Measurements from ENCODE around the gene SPSB4. TPM values are rescaled to one million over a fixed set of nuclear protein-coding genes. Genes with fewer than 3 reads are reported as not detected.

The SPSB4 gene
- total and polyA plus RNA-seq, 2 of the 13 experiments (the other 11 are each of a cell fraction or from before 2014, with no cell fraction given), result not detected

- TF ChIP-seq ZNF407 (CRISPR knock-in tag; IDR thresholded peaks at IDR 0.05; ENCODE audit: not compliant biosample characterization), result no peak
These were observed 4.6 kb downstream of the SPSB4 start (continued) for GRCh38 chr3:141055536-141056445.

GRCh38 chr3:141056751-141057171 lies 5.6 kb downstream of the SPSB4 start:
- FAIRE-seq, result no peak
- intact Hi-C loops (cut with micrococcal nuclease; ENCODE audit: unreplicated experiment) (no loop called here), in situ Hi-C loops (cut with HindIII; ENCODE audit: extremely low pct_ligation_motif_present, low pct_unique_long_range_greater_than_20kb) (no loop called here)
- Histone ChIP-seq H2AFZ (ENCODE audit: low read length) (no peak overlapping the region), H3K4me2 (ENCODE audit: low read depth, low read length) (no peak overlapping the region), H3K36me3 (replicated peaks in 1 of 2; ENCODE audit: control insufficient read depth in 1 of 2, insufficient read depth in 2 of 2, low read length in 2 of 2) (no peaks in the 10 kb centered on the region), H3K4me1 (ENCODE audit: insufficient read depth, low read length) (no peaks in the 10 kb centered on the region), H3K9ac (ENCODE audit: insufficient read depth, low read depth, low read length) (no peak overlapping the region), H3K79me2 (ENCODE audit: insufficient read depth, low read length) (no peaks in the 10 kb centered on the region), H3K4me3 (replicated peaks in 1 of 3; ENCODE audit: insufficient read depth in 1 of 3, low read depth in 2 of 3, low read length in 3 of 3) (no peak overlapping the region), H3K27me3 (ENCODE audit: control insufficient read depth in 1 of 2, insufficient read depth in 2 of 2, low read length in 2 of 2) (peaks cover 7 to 45% of the 10 kb centered on the region in 2 experiments; a peak in 4 of 5 replicates), H3K27ac (ENCODE audit: extremely low read length, insufficient read depth, low read length) (no peak overlapping the region), H4K20me1 (ENCODE audit: insufficient read depth, low read length) (no peaks in the 10 kb centered on the region), H3K9me3 (ENCODE audit: low read length) (no peaks in the 10 kb centered on the region)
- 31% methylated on average over 2 of the region's 7 CpGs for WGBS (ENCODE audit: low lambda C conversion rate)
- no peak for DNase-seq (ENCODE audit: low spot score)
- BruUV-seq (replicated peaks), result no TSS peak
- ChIA-PET CTCF (ENCODE audit: low intra/inter-chr PET ratio, low total read pairs) (no interaction called here), POLR2A (no interaction called here)
- no peak for ATAC-seq
- TF ChIP-seq ZNF431 (CRISPR knock-in tag; IDR thresholded peaks at IDR 0.05; ENCODE audit: borderline replicate concordance, low read depth), result no peak
- no peak for TF ChIP-seq HOXA3 (CRISPR knock-in tag; IDR thresholded peaks at IDR 0.05)
- TF ChIP-seq ZNF20 (CRISPR knock-in tag; IDR thresholded peaks at IDR 0.05), result no peak
- no peak for TF ChIP-seq TEF (CRISPR knock-in tag; IDR thresholded peaks at IDR 0.05)
- TF ChIP-seq CENPX (CRISPR knock-in tag; IDR thresholded peaks at IDR 0.05), result no peak
- no peak for TF ChIP-seq ZNF44 (CRISPR knock-in tag; IDR thresholded peaks at IDR 0.05)
- no peak for TF ChIP-seq ZNF710 (CRISPR knock-in tag; IDR thresholded peaks at IDR 0.05; ENCODE audit: borderline replicate concordance)
- TF ChIP-seq ZEB1 (IDR thresholded peaks at IDR 0.05; ENCODE audit: insufficient replicate concordance, low read depth), result no peak
- no peak for TF ChIP-seq TBL1XR1 (IDR thresholded peaks at IDR 0.05; ENCODE audit: borderline replicate concordance, low read length, partially characterized antibody)
